NCI-H446 (cell line): ENCODE results near the gene CUL7.

ENCODE experiments used
- DNase-seq, 2 experiments: peaks; one replicate each; lab custom pipeline; 2025; lab: John Stamatoyannopoulos, UW

CUL7 gene

GRCh38 chr6:43077333-43077809 lies 23.7 kb upstream of the CUL7 start:
- DNase-seq = no peak

GRCh38 chr6:43076464-43077332 lies 23.0 kb upstream of the CUL7 start:
- peak in 1 of 2 experiments; percentile 58 for DNase-seq

DNA sequence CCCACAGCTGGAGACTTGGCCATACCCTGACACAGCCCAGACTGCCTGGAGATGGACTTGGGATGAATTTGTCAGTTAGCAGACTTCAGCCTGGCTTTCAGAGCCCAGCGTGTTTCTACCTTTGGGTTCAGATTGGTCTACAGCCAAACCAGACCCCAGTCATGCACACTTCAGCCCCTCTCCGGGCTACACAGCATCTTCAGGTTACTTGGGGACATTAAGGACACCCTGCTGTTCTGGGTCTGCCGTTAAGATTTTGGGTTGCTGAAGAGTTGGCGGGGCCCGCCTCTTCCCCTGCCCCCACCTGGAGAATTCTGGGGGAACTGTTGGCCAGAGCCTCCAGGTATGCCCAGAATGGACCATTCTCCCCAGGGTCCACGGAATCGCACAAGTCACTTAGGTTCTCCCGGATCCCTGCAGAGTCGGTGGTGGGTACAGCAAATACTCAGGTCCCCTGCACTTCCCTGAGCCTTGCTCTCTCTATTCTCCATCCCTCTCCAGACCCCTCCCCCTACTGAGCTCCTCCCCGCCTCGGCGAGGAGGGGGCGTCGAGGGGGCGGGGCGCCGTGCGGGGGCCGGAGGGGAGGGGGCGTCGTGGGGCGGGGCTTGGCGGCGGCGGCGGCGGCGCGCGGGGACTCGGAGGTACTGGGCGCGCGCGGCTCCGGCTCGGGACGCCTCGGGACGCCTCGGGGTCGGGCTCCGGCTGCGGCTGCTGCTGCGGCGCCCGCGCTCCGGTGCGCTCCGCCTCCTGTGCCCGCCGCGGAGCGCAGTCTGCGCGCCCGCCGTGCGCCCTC lies 22.2 kb upstream of the CUL7 start, which contains the start of gene PTK7:
TSS of gene PTK7 (plus strand) at position 645 of the 794 bp plus-strand sequence. CDS start 175 bp downstream, outside the sequence.
- DNase-seq = peak; percentile 71 to 87

- DNase-seq = no peak
Observed at GRCh38 chr6:43074847-43075669, 21.4 kb upstream of the CUL7 start.

GRCh38 chr6:43070028-43070632 lies 16.5 kb upstream of the CUL7 start:
- peak; percentile 64 to 69 for DNase-seq

DNA sequence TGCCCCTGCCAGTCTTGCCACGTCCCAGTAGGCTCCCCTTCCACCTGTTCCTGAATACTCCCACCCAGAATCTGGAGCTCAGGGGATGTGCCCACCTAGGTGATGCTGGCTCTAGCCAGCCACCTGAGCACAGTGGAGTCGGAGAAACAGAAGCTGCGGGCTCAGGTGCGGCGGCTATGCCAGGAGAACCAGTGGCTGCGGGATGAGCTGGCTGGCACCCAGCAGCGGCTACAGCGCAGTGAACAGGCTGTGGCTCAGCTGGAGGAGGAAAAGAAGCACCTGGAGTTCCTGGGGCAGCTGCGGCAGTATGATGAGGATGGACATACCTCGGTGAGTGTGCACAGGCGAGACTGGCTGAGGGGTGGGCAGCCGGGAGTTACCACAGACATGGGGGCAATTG lies 9.2 kb upstream of the CUL7 start:
- DNase-seq = no peak

GRCh38 chr6:43061861-43062260 lies 8.2 kb upstream of the CUL7 start:
- DNase-seq = no peak

DNA sequence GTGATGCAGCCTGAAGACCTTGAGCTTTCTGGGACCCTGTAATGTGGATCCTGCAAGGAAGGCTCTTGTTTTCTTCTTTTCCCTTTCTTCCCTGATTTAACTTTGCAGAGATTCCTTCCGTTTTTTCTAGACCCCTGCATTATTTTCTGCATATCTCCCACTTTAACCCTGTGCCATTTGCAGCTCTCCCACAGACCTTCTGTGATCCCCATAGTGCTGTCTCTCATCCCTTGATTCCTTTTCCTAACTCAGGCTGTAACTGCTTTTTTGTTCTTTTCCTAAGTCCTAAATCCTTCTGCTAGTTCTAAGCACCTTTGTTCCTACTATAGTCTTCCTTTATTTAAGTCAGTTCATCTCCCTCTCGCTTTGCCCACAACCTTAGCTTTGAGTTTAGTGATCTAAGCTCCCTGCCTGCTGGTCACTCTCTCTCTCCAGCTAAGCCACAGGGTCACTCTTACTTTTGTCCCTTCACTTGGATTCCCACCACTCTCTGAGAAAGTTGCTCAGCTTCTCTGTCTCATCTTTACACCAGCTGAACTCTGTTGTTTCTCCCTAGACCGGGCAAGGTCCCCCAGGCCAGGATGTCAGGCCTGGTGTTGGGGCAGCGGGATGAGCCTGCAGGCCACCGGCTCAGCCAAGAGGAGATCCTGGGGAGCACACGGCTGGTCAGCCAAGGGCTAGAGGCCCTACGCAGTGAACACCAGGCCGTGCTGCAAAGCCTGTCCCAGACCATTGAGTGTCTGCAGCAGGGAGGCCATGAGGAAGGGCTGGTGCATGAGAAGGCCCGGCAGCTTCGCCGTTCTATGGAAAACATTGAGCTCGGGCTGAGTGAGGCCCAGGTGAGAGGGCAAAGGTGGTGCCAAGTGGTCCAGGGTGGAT lies 7.3 kb upstream of the CUL7 start:
- DNase-seq = no peak

DNA sequence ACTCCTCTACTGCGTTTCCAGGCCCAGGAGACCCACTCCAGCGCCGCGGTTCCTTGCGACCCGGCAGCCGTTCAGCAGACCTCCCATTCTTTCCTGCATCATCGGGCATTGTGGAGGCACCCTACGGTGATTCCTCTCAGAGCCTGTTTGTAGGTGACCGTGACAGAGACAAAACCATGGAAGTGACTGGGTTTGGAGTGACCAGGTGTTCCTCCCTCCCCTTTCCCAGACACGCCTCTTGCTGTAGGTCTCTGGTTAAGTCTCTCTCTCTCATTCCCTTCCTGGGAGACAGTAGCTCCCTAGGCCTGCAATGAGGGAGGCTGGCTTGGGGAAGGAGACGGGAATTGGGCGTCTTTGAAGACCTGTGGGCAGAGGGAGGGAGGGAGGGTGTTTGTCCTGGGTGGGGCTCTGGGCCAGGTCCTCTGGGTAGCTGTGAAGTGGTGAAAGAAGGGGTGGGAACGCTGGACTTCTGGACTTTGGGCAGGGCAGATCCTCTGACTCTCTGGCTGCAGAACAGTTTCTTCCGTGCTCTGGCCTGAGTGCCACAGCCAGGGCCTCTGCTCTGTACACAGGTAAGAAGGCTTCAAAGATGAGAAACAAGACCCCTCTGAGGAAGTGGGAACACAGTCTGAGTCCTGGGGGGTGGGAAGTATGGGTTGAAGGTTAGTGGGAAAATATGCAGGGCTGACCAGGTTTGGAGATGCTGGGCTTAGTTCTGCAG lies 6.5 kb upstream of the CUL7 start:
- no peak for DNase-seq

- DNase-seq = peak; percentile 98
Observed at GRCh38 chr6:43059168-43060033, 5.8 kb upstream of the CUL7 start, which contains the start of the genes KLC4 and MRPL2. Gene KLC4, plus strand, starts transcription at chr6:43059631. Its CDS starts 1,705 bp downstream, at chr6:43061336. Gene MRPL2, minus strand, starts transcription at chr6:43059434. Its CDS starts 53 bp downstream, at chr6:43059381.

GRCh38 chr6:43058531-43058930 lies 4.9 kb upstream of the CUL7 start:
- DNase-seq = no peak

GRCh38 chr6:43055966-43056365 lies 2.3 kb upstream of the CUL7 start:
- DNase-seq = no peak

GRCh38 chr6:43054206-43054943 lies 724 bp upstream of the CUL7 start:
- no peak for DNase-seq

- DNase-seq = no peak
Observed at GRCh38 chr6:43052842-43053544, 658 bp downstream of the CUL7 start.

DNA sequence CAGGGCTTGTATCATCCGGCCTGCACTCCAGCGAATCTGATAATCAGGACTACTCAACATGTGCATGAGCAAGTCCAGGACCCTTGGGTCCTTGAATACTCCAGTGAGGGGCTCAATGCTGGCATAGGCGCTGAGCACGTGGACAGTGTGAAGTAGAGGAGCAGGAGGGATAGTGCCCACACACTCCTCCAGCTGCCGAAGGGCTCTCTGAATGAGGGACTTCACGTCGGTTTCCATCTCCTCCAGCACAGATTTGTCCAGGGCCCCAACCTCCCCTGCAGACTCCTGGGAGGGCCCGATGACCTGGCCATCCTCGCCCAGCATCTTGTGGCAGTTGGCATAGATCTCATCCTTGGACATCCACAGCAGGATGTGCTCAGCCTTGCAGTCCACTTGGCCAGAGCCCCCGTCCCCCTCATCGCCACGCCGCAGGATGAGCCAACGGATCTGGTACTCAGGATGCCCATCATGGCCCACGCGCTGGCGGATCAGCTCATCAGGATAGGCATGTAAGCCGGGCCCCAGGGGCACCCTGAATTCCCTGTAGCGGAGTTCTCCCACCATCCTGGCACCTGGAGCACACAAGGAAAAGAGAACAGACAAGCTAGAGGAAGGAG lies 1.3 kb downstream of the CUL7 start:
- DNase-seq = no peak

DNA sequence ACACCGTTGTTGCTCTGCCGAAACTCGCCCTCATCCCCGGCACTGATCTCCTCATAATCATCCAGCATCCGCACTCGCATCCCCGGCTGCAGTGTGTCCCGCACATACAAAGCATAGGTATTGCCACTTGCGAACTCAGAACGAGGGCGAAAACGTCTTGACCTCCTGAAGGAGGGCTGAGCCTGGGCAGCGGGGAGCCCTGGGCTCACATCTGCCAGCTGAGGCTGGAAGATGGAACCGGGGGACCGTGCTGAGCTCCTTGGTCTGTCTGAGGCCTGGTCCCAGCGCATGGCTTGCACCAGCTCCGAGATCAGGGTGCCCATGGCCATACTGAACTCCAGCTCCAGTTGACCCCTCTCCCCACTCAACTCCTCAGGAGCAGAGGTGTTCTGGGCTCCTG lies 2.7 kb downstream of the CUL7 start:
- no peak for DNase-seq

- no peak for DNase-seq
Observed at GRCh38 chr6:43047998-43048397, 5.7 kb downstream of the CUL7 start.
